Measurements from ENCODE around the gene MATN1.
"Not testable (repeated sequence)": the region's sequence is repeated elsewhere in the genome, so short reads cannot be mapped to it uniquely, and the experiment has no call there.

The MATN1 gene, protein sequence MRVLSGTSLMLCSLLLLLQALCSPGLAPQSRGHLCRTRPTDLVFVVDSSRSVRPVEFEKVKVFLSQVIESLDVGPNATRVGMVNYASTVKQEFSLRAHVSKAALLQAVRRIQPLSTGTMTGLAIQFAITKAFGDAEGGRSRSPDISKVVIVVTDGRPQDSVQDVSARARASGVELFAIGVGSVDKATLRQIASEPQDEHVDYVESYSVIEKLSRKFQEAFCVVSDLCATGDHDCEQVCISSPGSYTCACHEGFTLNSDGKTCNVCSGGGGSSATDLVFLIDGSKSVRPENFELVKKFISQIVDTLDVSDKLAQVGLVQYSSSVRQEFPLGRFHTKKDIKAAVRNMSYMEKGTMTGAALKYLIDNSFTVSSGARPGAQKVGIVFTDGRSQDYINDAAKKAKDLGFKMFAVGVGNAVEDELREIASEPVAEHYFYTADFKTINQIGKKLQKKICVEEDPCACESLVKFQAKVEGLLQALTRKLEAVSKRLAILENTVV

DNA sequence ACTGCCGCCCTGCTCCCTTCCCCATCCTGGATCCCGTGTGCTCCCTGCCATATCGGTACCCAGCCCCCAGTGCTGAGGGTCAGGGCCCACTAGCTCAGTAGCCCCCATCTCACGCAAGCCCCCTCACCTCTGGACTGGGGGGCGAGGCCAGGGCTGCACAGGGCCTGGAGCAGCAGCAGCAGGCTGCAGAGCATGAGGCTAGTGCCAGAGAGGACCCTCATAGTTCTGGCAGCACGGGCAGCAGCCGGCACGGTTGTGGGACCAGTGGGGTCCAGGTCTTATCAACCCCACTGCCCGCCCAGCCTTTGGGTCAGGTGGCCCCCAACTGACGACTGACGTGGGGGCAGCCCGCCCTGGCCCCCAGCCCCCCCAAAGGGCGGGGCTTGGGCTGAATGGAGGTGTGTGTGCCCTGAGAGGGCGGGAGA is at the start of gene MATN1:
MATN1 (minus strand) TSS at position 255 of the 425 bp plus-strand sequence; CDS start at position 221, 34 bp downstream.
- H3K4me3 ChIP-seq (replicated peaks; ENCODE audit: low read depth, low read length): no peak within 1 kb of the TSS
- TF ChIP-seq, protein P1, sequence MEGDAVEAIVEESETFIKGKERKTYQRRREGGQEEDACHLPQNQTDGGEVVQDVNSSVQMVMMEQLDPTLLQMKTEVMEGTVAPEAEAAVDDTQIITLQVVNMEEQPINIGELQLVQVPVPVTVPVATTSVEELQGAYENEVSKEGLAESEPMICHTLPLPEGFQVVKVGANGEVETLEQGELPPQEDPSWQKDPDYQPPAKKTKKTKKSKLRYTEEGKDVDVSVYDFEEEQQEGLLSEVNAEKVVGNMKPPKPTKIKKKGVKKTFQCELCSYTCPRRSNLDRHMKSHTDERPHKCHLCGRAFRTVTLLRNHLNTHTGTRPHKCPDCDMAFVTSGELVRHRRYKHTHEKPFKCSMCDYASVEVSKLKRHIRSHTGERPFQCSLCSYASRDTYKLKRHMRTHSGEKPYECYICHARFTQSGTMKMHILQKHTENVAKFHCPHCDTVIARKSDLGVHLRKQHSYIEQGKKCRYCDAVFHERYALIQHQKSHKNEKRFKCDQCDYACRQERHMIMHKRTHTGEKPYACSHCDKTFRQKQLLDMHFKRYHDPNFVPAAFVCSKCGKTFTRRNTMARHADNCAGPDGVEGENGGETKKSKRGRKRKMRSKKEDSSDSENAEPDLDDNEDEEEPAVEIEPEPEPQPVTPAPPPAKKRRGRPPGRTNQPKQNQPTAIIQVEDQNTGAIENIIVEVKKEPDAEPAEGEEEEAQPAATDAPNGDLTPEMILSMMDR (IDR thresholded peaks at IDR 0.05; ENCODE audit: insufficient read depth, low read length, poor library complexity, severe bottlenecking): no peak
- peaks cover 3% of the 10 kb centered on the region; the same call in 1 of the 2 replicates for H3K36me3 ChIP-seq (ENCODE audit: control insufficient read depth, insufficient read depth, low read length)
- no peaks in the 10 kb centered on the region for H3K27me3 ChIP-seq (replicated peaks; ENCODE audit: control insufficient read depth, insufficient read depth, low read length)
- DNase-seq (ENCODE audit: extremely low read depth, insufficient read length): no peak

DNA sequence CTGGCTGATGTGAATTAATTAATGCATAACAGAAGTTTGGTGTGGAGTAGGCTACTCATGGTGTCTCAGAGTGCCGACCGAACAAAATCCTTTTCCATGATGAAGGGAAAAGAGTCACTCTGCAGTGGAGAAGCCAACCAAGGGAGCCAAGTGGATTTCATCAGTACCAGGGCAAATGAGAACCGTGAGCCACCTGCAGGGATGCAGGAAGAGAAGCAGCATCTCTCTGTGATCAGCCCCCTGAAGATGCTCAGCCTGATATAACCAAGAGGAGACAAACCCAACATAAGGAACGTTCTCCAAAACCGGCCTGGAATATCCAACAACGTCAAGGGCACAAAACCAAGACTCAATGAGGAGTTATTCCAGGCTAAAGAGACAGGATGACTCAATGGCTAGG is 47.6 kb upstream of the MATN1 start:
- Histone ChIP-seq H3K36me3 (ENCODE audit: control insufficient read depth, insufficient read depth, low read length) (no peaks in the 10 kb centered on the region), H3K4me3 (replicated peaks; ENCODE audit: low read depth, low read length) (no peak overlapping the region), H3K27me3 (replicated peaks; ENCODE audit: control insufficient read depth, insufficient read depth, low read length) (no peaks in the 10 kb centered on the region)
- no peak for DNase-seq (ENCODE audit: extremely low read depth, insufficient read length)
- TF ChIP-seq, protein P1 (IDR thresholded peaks at IDR 0.05; ENCODE audit: insufficient read depth, low read length, poor library complexity, severe bottlenecking): no peak

DNA sequence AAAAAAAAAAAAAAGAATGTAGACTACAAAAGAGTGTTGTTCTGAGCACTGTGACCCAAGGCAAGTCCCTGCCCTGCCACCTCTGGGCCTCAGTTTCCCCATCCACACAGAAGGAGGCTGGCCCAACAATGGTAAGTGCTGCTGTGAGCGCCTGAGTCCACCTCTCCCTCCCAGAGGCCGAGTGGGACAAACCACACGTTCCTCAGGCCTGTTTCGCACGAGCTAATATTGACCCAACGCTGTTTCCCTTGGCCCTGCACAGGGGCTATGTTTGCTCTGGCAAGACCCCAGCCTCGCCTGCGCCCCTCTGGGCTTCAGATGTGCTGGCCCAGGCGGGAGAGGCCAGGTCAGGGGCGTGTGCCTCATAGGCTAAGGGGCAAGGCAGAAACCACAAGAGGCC is 46.8 kb upstream of the MATN1 start:
- Histone ChIP-seq H3K4me3 (replicated peaks; ENCODE audit: low read depth, low read length) (no peak overlapping the region), H3K27me3 (replicated peaks; ENCODE audit: control insufficient read depth, insufficient read depth, low read length) (no peaks in the 10 kb centered on the region), H3K36me3 (ENCODE audit: control insufficient read depth, insufficient read depth, low read length) (no peaks in the 10 kb centered on the region)
- no peak for DNase-seq (ENCODE audit: extremely low read depth, insufficient read length)
- TF ChIP-seq, protein P1 (IDR thresholded peaks at IDR 0.05; ENCODE audit: insufficient read depth, low read length, poor library complexity, severe bottlenecking): no peak

DNA sequence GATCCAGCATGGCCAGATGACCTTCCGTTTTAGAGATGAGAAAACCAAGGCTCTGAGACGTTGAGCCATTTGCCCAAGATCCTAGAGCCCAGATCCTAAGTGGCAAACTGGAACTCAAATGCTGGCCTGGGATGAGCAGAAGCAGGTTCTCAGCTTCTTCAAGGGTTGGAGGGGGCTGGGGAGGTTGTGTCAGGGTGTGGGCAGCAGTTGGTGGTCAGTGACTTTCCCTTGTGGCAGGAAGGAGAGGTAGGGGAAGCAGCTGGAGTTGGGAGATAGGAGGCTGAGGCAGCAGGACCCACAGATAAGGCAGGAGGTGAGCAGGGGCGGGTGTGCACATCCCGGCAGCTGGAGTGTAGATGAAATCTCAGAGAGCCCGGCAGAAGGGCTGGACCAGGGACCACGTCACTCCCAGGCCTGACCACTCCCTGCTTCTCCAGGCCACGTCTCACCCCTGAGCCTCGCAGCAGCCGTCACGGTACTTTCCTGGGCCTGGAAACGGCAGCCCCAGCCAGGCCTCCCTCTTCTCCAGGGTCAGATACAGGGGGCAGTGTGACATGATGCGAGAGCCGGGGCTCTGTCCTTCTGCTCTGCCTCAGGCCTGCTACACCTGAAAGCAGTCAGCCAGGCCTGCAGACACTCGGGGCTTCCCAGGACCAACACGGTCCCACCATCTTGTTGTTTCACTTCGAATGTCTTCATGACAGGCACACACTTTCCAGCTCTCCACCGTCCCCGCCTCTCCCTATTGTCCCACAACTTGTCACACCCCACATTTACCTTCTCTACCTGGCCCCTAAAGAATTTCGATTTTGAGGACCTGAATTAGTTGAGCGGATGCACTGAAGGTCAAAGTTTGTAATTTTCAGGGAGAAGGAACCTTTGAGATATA is 45.7 kb upstream of the MATN1 start:
- H3K4me3 ChIP-seq (replicated peaks; ENCODE audit: low read depth, low read length): no peak overlapping the region
- no peak for DNase-seq (ENCODE audit: extremely low read depth, insufficient read length)
- TF ChIP-seq, protein P1 (IDR thresholded peaks at IDR 0.05; ENCODE audit: insufficient read depth, low read length, poor library complexity, severe bottlenecking): no peak

DNA sequence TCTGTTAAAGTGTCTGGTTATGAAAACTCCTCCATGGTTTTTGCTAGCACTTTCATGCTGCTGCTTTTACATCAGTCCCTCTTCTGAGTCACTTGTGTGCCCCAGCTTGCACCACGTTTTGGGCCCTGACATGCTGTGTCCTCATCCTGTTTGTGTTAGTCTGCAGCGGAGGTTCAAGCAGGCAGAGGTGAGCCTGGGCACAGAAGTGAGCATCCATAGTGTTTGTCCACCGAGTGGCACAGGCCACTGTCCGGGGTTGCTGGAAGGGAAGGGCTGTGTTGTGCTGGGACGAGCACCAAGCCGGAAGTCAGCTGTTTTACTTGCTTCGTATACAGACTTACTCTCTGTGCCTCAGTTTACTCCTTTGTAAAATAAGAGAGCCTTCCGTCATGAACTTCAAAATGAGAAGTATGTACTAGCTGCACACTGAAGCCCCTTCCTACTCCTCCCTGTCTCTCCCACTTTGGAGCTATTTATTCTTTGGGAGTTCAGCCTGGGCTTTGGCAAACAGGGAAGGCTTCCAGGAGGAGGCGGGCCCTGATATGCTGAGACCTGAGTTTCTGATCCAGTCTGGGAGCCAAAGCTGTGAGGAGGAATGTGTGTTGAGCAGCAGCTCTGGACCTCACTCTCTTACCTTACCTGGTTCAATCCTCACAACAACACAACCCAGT is 44.9 kb upstream of the MATN1 start:
- no peak for DNase-seq (ENCODE audit: extremely low read depth, insufficient read length)
- Histone ChIP-seq H3K27me3 (replicated peaks; ENCODE audit: control insufficient read depth, insufficient read depth, low read length) (no peaks in the 10 kb centered on the region), H3K4me3 (replicated peaks; ENCODE audit: low read depth, low read length) (no peak overlapping the region), H3K36me3 (ENCODE audit: control insufficient read depth, insufficient read depth, low read length) (no peaks in the 10 kb centered on the region)
- TF ChIP-seq, protein P1 (IDR thresholded peaks at IDR 0.05; ENCODE audit: insufficient read depth, low read length, poor library complexity, severe bottlenecking): no peak

More for the DNA sequence above, 45.7 kb upstream of the MATN1 start:
- Histone ChIP-seq H3K36me3 (ENCODE audit: control insufficient read depth, insufficient read depth, low read length) (no peaks in the 10 kb centered on the region), H3K27me3 (replicated peaks; ENCODE audit: control insufficient read depth, insufficient read depth, low read length) (no peaks in the 10 kb centered on the region)

DNA sequence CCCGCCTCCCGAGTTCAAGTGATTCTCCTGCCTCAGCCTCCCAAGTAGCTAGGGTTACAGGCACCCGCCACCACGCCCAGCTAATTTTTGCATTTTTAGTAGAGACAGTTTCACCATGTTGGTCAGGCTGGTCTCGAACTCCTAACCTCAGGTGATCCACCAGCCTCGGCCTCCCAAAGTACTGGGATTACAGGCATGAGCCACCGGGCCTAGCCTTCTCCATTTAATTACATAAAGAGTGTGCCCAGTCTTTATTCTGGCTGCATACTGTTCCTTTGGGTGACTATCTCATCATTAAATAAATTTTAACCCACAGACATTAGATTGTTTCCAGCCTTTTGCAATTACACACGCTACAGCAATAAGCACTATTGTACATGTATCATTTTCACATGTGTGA is 43.6 kb upstream of the MATN1 start:
- H3K4me3 ChIP-seq (replicated peaks; ENCODE audit: low read depth, low read length); H3K27me3 ChIP-seq (replicated peaks; ENCODE audit: control insufficient read depth, insufficient read depth, low read length); DNase-seq (ENCODE audit: extremely low read depth, insufficient read length); H3K36me3 ChIP-seq (ENCODE audit: control insufficient read depth, insufficient read depth, low read length): not testable (repeated sequence)
